ENCODE data around the gene RNF40. TPM values are rescaled to one million over a fixed set of nuclear protein-coding genes. Genes with fewer than 3 reads are reported as not detected.
A peak's percentile ranks its signal among the peaks of the same experiment; 100 is the strongest.

RNF40 gene
- total RNA-seq, 1 experiment from 2014 or later = 114 TPM

DNA sequence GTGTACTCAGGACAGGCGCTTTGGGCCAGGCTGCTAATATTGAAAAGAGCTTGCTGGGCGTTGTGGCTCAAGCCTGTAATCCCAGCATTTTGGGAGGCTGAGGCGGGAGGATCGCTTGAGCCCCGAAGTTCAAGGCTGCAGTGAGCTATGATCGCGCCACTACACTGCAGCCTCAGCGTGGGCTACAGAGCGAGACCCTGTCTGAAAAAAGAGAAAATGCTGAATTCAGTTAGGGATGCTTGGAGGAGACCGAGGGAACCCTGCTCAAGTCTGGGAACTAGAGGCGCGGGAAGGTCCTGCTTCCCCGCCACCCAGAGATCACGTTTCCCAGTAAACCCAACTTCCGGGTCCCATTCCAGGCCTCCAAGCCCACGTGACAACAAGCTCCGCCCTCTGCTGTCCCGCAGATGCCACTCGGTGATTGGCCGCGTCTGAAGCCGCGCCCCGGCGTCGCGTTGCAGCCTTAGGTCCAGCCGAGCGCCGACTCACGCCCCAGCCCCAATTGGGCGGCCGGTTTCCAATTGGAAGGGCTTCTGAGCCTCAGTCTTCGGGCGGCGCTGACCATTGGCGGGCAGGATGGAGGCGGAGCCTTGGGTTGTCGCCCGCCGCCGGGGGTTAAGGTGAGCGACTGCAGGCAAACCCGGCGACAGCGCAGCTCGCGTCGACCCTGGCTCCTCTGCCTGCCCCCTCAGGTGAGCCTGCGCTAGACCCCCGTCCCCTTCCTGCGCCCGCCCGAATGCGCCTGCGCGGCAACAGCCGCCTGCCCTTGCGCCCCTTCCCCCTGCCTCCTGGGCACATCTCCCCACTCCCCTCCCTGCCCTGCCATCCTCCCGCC lies 14.1 kb upstream of the RNF40 start, which contains the start of gene PHKG2:
Gene PHKG2, plus strand, starts transcription at position 627 of the 835 bp plus-strand sequence. CDS start 396 bp downstream, outside the sequence.
- Histone ChIP-seq H3K4me1 (ENCODE audit: control insufficient read depth, insufficient read depth, low read length) (peaks cover 19% of the 10 kb centered on the region), H3K27me3 (ENCODE audit: control insufficient read depth, insufficient read depth, low read length) (no peaks in the 10 kb centered on the region), H3K9me3 (ENCODE audit: control insufficient read depth, insufficient read depth, low read depth, low read length) (no peaks in the 10 kb centered on the region), H3K27ac (ENCODE audit: low read length) (peak within 1 kb of the TSS; percentile 94), H3K4me3 (ENCODE audit: low read depth in 2 of 2, low read length in 2 of 2) (peak within 1 kb of the TSS; percentile 68 to 73), H3K36me3 (ENCODE audit: control insufficient read depth, insufficient read depth, low read length) (peaks cover 4% of the 10 kb centered on the region)
- TSS peak; percentile 92 for BruUV-seq (replicated peaks)
- CTCF ChIA-PET = interaction anchor here (0.6 to 1.4 kb wide), 2 partner anchors 30 to 120 kb away, joined by 4 to 6 read pairs; no protein-coding TSS in a partner anchor
- intact Hi-C loops (cut with micrococcal nuclease; ENCODE audit: unreplicated experiment) (no loop called here), in situ Hi-C loops (cut with HindIII; ENCODE audit: low pct_unique_long_range_greater_than_20kb, low sequenced_read_pairs) (no loop called here)
- POLR2A ChIA-PET = interaction anchor here (0.9 kb wide), 1 partner anchor 10 kb away, joined by 3 read pairs; no protein-coding TSS in a partner anchor
- TF ChIP-seq TCF7L2 (IDR thresholded peaks at IDR 0.05; ENCODE audit: low read depth, low read length) = peak; percentile 36; the same call in 1 of the 2 replicates
- TF ChIP-seq, protein P1, sequence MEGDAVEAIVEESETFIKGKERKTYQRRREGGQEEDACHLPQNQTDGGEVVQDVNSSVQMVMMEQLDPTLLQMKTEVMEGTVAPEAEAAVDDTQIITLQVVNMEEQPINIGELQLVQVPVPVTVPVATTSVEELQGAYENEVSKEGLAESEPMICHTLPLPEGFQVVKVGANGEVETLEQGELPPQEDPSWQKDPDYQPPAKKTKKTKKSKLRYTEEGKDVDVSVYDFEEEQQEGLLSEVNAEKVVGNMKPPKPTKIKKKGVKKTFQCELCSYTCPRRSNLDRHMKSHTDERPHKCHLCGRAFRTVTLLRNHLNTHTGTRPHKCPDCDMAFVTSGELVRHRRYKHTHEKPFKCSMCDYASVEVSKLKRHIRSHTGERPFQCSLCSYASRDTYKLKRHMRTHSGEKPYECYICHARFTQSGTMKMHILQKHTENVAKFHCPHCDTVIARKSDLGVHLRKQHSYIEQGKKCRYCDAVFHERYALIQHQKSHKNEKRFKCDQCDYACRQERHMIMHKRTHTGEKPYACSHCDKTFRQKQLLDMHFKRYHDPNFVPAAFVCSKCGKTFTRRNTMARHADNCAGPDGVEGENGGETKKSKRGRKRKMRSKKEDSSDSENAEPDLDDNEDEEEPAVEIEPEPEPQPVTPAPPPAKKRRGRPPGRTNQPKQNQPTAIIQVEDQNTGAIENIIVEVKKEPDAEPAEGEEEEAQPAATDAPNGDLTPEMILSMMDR (IDR thresholded peaks at IDR 0.05) = no peak
- TF ChIP-seq SIN3A (IDR thresholded peaks at IDR 0.05; ENCODE audit: borderline replicate concordance, insufficient read depth, low read depth, low read length) = peak; percentile 54; the same call in 1 of the 2 replicates
- peak; percentile 96 for TF ChIP-seq POLR2AphosphoS5 (IDR thresholded peaks at IDR 0.05; ENCODE audit: low read depth, low read length)
- TF ChIP-seq, protein P2, sequence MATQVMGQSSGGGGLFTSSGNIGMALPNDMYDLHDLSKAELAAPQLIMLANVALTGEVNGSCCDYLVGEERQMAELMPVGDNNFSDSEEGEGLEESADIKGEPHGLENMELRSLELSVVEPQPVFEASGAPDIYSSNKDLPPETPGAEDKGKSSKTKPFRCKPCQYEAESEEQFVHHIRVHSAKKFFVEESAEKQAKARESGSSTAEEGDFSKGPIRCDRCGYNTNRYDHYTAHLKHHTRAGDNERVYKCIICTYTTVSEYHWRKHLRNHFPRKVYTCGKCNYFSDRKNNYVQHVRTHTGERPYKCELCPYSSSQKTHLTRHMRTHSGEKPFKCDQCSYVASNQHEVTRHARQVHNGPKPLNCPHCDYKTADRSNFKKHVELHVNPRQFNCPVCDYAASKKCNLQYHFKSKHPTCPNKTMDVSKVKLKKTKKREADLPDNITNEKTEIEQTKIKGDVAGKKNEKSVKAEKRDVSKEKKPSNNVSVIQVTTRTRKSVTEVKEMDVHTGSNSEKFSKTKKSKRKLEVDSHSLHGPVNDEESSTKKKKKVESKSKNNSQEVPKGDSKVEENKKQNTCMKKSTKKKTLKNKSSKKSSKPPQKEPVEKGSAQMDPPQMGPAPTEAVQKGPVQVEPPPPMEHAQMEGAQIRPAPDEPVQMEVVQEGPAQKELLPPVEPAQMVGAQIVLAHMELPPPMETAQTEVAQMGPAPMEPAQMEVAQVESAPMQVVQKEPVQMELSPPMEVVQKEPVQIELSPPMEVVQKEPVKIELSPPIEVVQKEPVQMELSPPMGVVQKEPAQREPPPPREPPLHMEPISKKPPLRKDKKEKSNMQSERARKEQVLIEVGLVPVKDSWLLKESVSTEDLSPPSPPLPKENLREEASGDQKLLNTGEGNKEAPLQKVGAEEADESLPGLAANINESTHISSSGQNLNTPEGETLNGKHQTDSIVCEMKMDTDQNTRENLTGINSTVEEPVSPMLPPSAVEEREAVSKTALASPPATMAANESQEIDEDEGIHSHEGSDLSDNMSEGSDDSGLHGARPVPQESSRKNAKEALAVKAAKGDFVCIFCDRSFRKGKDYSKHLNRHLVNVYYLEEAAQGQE (IDR thresholded peaks at IDR 0.05; ENCODE audit: insufficient read depth in 1 of 2, low read depth in 2 of 2, low read length in 1 of 2) = 0 out of 4 replicates have a peak, but pooled peaks of 1 of the 2 experiments have one; percentile 12
- peak; percentile 96 for DNase-seq (ENCODE audit: low read depth, low spot score)
- ATAC-seq = peak; percentile 98

DNA sequence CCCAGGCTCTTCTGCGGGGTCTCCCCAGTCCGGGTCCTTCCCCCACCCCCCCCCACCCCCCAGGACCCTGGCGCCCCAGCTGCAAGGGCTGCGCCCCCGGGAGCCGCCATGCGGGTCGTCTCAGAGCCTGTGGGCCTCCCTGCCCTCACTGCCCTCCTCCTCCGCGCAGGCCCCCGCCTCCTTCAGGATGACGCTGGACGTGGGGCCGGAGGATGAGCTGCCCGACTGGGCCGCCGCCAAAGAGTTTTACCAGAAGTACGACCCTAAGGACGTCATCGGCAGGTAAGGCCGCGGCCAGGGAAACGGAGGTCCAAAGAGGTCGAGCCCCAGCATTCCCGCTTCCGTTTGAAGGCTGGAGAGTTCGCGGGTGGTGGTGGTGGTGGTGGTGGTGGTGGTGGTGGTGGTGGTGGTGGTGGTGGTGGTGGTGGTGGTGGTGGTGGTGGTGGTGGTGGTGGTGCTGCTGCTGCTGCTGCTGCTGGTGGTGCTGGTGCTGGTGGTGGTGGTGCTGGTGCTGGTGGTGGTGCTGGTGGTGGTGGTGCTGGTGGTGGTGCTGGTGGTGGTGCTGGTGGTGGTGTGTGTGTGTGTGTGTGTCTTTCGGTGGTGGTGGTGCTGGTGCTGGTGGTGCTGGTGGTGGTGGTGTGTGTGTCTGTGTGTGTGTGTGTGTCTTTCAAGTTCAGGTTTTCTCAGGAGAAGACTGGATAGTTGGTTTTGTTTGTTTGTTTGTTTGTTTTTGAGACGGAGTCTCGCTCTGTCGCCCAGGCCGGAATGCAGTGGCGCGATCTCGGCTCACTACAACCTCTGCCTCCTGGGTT lies 13.3 kb upstream of the RNF40 start:
- Histone ChIP-seq H3K4me1 (ENCODE audit: control insufficient read depth, insufficient read depth, low read length) (peaks cover 19% of the 10 kb centered on the region), H3K9me3 (ENCODE audit: control insufficient read depth, insufficient read depth, low read depth, low read length) (no peaks in the 10 kb centered on the region), H3K36me3 (ENCODE audit: control insufficient read depth, insufficient read depth, low read length) (peaks cover 3% of the 10 kb centered on the region), H3K27ac (ENCODE audit: low read length) (no peak overlapping the region), H3K27me3 (ENCODE audit: control insufficient read depth, insufficient read depth, low read length) (no peaks in the 10 kb centered on the region), H3K4me3 (ENCODE audit: low read depth in 2 of 2, low read length in 2 of 2) (peak overlapping the region; percentile 61 to 68)
- ATAC-seq = peak; percentile 71
- TF ChIP-seq POLR2AphosphoS5 (IDR thresholded peaks at IDR 0.05; ENCODE audit: low read depth, low read length) (no peak), SIN3A (IDR thresholded peaks at IDR 0.05; ENCODE audit: borderline replicate concordance, insufficient read depth, low read depth, low read length) (no peak; the same call in 1 of the 2 replicates)
- TF ChIP-seq, protein P1 (IDR thresholded peaks at IDR 0.05) = no peak
- DNase-seq (ENCODE audit: low read depth, low spot score) = no peak
- in situ Hi-C loops (cut with HindIII; ENCODE audit: low pct_unique_long_range_greater_than_20kb, low sequenced_read_pairs) = no loop called here
- ChIA-PET CTCF (interaction anchor here (0.6 kb wide), 1 partner anchor 120 kb away, joined by 6 read pairs; no protein-coding TSS in a partner anchor), POLR2A (no interaction called here)
- BruUV-seq (replicated peaks) = no TSS peak
- intact Hi-C loops (cut with micrococcal nuclease; ENCODE audit: unreplicated experiment) = no loop called here
